ENCODE measurements around the gene ANKH.

The ANKH gene

GRCh38 chr5:14735944-14736343 is 135.6 kb downstream of the ANKH start:
- H3K9ac ChIP-seq, result no peak overlapping the region
- no peaks in the 10 kb centered on the region for H4K20me1 ChIP-seq
- 0 out of 2 replicates have a peak overlapping the region, but pooled peaks have one; percentile 13 for H3K4me2 ChIP-seq
- H3K27ac ChIP-seq, result no peak overlapping the region
- H3K9me3 ChIP-seq, result no peaks in the 10 kb centered on the region
- H3K4me3 ChIP-seq, result no peak overlapping the region
- no peaks in the 10 kb centered on the region for H3K27me3 ChIP-seq
- TF ChIP-seq Cebpa-rat (IDR thresholded peaks at IDR 0.05), result no peak
- H3K36me3 ChIP-seq, result peaks cover 31% of the 10 kb centered on the region
- peaks cover 100% of the 10 kb centered on the region for H3K4me1 ChIP-seq

- no peaks in the 10 kb centered on the region for H3K27me3 ChIP-seq
- no peak overlapping the region for H3K4me3 ChIP-seq
- no peak overlapping the region for H3K9ac ChIP-seq
- no peaks in the 10 kb centered on the region for H4K20me1 ChIP-seq
- H3K4me1 ChIP-seq, result peaks cover 99% of the 10 kb centered on the region
- no peak for TF ChIP-seq Cebpa-rat (IDR thresholded peaks at IDR 0.05)
- peak overlapping the region; percentile 84 for H3K4me2 ChIP-seq
- H3K9me3 ChIP-seq, result no peaks in the 10 kb centered on the region
- H3K27ac ChIP-seq, result peak overlapping the region; percentile 3; the same call in 1 of the 2 replicates
- peaks cover 21% of the 10 kb centered on the region for H3K36me3 ChIP-seq
Observed at GRCh38 chr5:14734396-14734795, 137.2 kb downstream of the ANKH start.

GRCh38 chr5:14733661-14734060 is 137.9 kb downstream of the ANKH start:
- Histone ChIP-seq H3K36me3 (peaks cover 15% of the 10 kb centered on the region), H3K4me1 (peaks cover 92% of the 10 kb centered on the region), H3K4me3 (no peak overlapping the region), H3K4me2 (peak overlapping the region; percentile 84), H4K20me1 (no peaks in the 10 kb centered on the region), H3K27me3 (no peaks in the 10 kb centered on the region), H3K27ac (peak overlapping the region; percentile 78), H3K9me3 (no peaks in the 10 kb centered on the region), H3K9ac (peak overlapping the region; percentile 36; the same call in 1 of the 2 replicates)
- no peak for TF ChIP-seq Cebpa-rat (IDR thresholded peaks at IDR 0.05)

GRCh38 chr5:14732991-14733390 is 138.6 kb downstream of the ANKH start:
- H3K4me1 ChIP-seq, result peaks cover 85% of the 10 kb centered on the region
- no peaks in the 10 kb centered on the region for H3K27me3 ChIP-seq
- no peaks in the 10 kb centered on the region for H3K9me3 ChIP-seq
- peak overlapping the region; percentile 78 for H3K27ac ChIP-seq
- H3K9ac ChIP-seq, result peak overlapping the region; percentile 36; the same call in 1 of the 2 replicates
- H3K4me3 ChIP-seq, result no peak overlapping the region
- H3K4me2 ChIP-seq, result peak overlapping the region; percentile 84
- TF ChIP-seq Cebpa-rat (IDR thresholded peaks at IDR 0.05), result no peak
- no peaks in the 10 kb centered on the region for H4K20me1 ChIP-seq
- H3K36me3 ChIP-seq, result peaks cover 15% of the 10 kb centered on the region

- H3K36me3 ChIP-seq, result peaks cover 12% of the 10 kb centered on the region
- no peaks in the 10 kb centered on the region for H3K27me3 ChIP-seq
- peaks cover 64% of the 10 kb centered on the region for H3K4me1 ChIP-seq
- H4K20me1 ChIP-seq, result no peaks in the 10 kb centered on the region
- H3K9me3 ChIP-seq, result no peaks in the 10 kb centered on the region
- H3K9ac ChIP-seq, result peak overlapping the region; percentile 48; the same call in 1 of the 2 replicates
- H3K27ac ChIP-seq, result peak overlapping the region; percentile 78
- no peak for TF ChIP-seq Cebpa-rat (IDR thresholded peaks at IDR 0.05)
- peak overlapping the region; percentile 84 for H3K4me2 ChIP-seq
- peak overlapping the region; percentile 15; the same call in 1 of the 2 replicates for H3K4me3 ChIP-seq
Observed at GRCh38 chr5:14730881-14731280, 140.7 kb downstream of the ANKH start.

- Histone ChIP-seq H3K4me3 (no peak overlapping the region), H3K4me2 (peak overlapping the region; percentile 84), H3K4me1 (peaks cover 60% of the 10 kb centered on the region), H3K9me3 (no peaks in the 10 kb centered on the region), H3K9ac (no peak overlapping the region), H3K36me3 (peaks cover 12% of the 10 kb centered on the region), H3K27me3 (no peaks in the 10 kb centered on the region), H3K27ac (peak overlapping the region; percentile 78), H4K20me1 (no peaks in the 10 kb centered on the region)
- no peak for TF ChIP-seq Cebpa-rat (IDR thresholded peaks at IDR 0.05)
Observed at GRCh38 chr5:14730466-14730865, 141.1 kb downstream of the ANKH start.

GRCh38 chr5:14729448-14730385 is 141.9 kb downstream of the ANKH start:
- TF ChIP-seq Cebpa-rat (IDR thresholded peaks at IDR 0.05), result no peak
- peaks cover 17% of the 10 kb centered on the region for H3K36me3 ChIP-seq
- H3K27me3 ChIP-seq, result no peaks in the 10 kb centered on the region
- no peak overlapping the region for H3K4me3 ChIP-seq
- H3K4me1 ChIP-seq, result peaks cover 59% of the 10 kb centered on the region
- no peak overlapping the region for H3K9ac ChIP-seq
- H3K9me3 ChIP-seq, result no peaks in the 10 kb centered on the region
- H3K27ac ChIP-seq, result peak overlapping the region; percentile 78; the same call in 1 of the 2 replicates
- H3K4me2 ChIP-seq, result peak overlapping the region; percentile 84
- no peaks in the 10 kb centered on the region for H4K20me1 ChIP-seq

GRCh38 chr5:14728459-14728938 is 143.1 kb downstream of the ANKH start:
- peaks cover 14% of the 10 kb centered on the region for H3K36me3 ChIP-seq
- peaks cover 55% of the 10 kb centered on the region for H3K4me1 ChIP-seq
- H3K4me3 ChIP-seq, result no peak overlapping the region
- H3K9ac ChIP-seq, result no peak overlapping the region
- no peak for TF ChIP-seq Cebpa-rat (IDR thresholded peaks at IDR 0.05)
- H3K27ac ChIP-seq, result 0 out of 2 replicates have a peak overlapping the region, but pooled peaks have one; percentile 14
- no peaks in the 10 kb centered on the region for H3K9me3 ChIP-seq
- H3K27me3 ChIP-seq, result no peaks in the 10 kb centered on the region
- no peak overlapping the region for H3K4me2 ChIP-seq
- H4K20me1 ChIP-seq, result no peaks in the 10 kb centered on the region

- no peaks in the 10 kb centered on the region for H3K27me3 ChIP-seq
- no peak for TF ChIP-seq Cebpa-rat (IDR thresholded peaks at IDR 0.05)
- H3K4me3 ChIP-seq, result no peak overlapping the region
- peaks cover 50% of the 10 kb centered on the region for H3K4me1 ChIP-seq
- no peak overlapping the region for H3K4me2 ChIP-seq
- H3K9ac ChIP-seq, result no peak overlapping the region
- 0 out of 2 replicates have a peak overlapping the region, but pooled peaks have one; percentile 14 for H3K27ac ChIP-seq
- no peaks in the 10 kb centered on the region for H3K9me3 ChIP-seq
- no peaks in the 10 kb centered on the region for H4K20me1 ChIP-seq
- peaks cover 18% of the 10 kb centered on the region for H3K36me3 ChIP-seq
Observed at GRCh38 chr5:14727928-14728458, 143.6 kb downstream of the ANKH start.

GRCh38 chr5:14727428-14727865 is 144.1 kb downstream of the ANKH start:
- Histone ChIP-seq H3K9ac (no peak overlapping the region), H3K27me3 (no peaks in the 10 kb centered on the region), H4K20me1 (no peaks in the 10 kb centered on the region), H3K4me3 (no peak overlapping the region), H3K9me3 (no peaks in the 10 kb centered on the region), H3K4me2 (no peak overlapping the region), H3K27ac (no peak overlapping the region), H3K4me1 (peaks cover 45% of the 10 kb centered on the region), H3K36me3 (peaks cover 21% of the 10 kb centered on the region)
- no peak for TF ChIP-seq Cebpa-rat (IDR thresholded peaks at IDR 0.05)

All from BLaER1 (cell line).